ENCODE data around the gene PTGDS. TPM values are rescaled to one million over a fixed set of nuclear protein-coding genes. Genes with fewer than 3 reads are reported as not detected.

PTGDS gene
- total RNA-seq, 2 experiments from 2014 or later: 40.6 to 41.0 TPM

- Histone ChIP-seq H3K9me3 (ENCODE audit: control insufficient read depth in 1 of 2, insufficient read depth in 1 of 2, low read length in 2 of 2) (peaks cover 0 to 19% of the 10 kb centered on the region in 2 experiments), H3K36me3 (ENCODE audit: insufficient read depth, low read length) (no peaks in the 10 kb centered on the region), H3K27ac (ENCODE audit: low read depth in 1 of 2, low read length in 2 of 2) (no peak within 1 kb of the TSS), H3K4me3 (ENCODE audit: low read length) (no peak within 1 kb of the TSS), H3K4me1 (ENCODE audit: insufficient read depth, low read length) (peaks cover 32% of the 10 kb centered on the region), H3K27me3 (ENCODE audit: control insufficient read depth in 1 of 2, insufficient read depth in 2 of 2, low read length in 2 of 2) (peaks cover 20 to 33% of the 10 kb centered on the region in 2 experiments)
- no peak for TF ChIP-seq CTCF (IDR thresholded peaks at IDR 0.05)
- Mint-ChIP-seq H3K4me1 (ENCODE audit: low read depth) (peaks cover 5% of the 10 kb centered on the region), H3K4me3 (peak within 1 kb of the TSS; percentile 7), H3K27ac (no peak within 1 kb of the TSS), H3K27me3 (peaks cover 32% of the 10 kb centered on the region), H3K9me3 (no peaks in the 10 kb centered on the region), H3K36me3 (ENCODE audit: low read depth) (no peaks in the 10 kb centered on the region)
- ATAC-seq (ENCODE audit: poor library complexity) (no peak), DNase-seq (no peak)
- POLR2A ChIA-PET: no interaction called here
- CTCF ChIA-PET: no interaction called here
- intact Hi-C loops (cut with DNase I, micrococcal nuclease): no loop called here
Measured at GRCh38 chr9:136982232-136983051, 5.1 kb downstream of the PTGDS start, which contains the start of gene LCNL1. TSS of gene LCNL1 (plus strand) at chr9:136982993. CDS start at chr9:136983587, 594 bp downstream.

GRCh38 chr9:136983167-136983566 lies 5.9 kb downstream of the PTGDS start:
- no peaks in the 10 kb centered on the region for H3K9me3 Mint-ChIP-seq
- intact Hi-C loops (cut with DNase I, micrococcal nuclease): no loop called here
- H3K27ac Mint-ChIP-seq: no peak overlapping the region
- Histone ChIP-seq H3K27me3 (ENCODE audit: control insufficient read depth in 1 of 2, insufficient read depth in 2 of 2, low read length in 2 of 2) (peaks cover 20 to 33% of the 10 kb centered on the region in 2 experiments), H3K36me3 (ENCODE audit: insufficient read depth, low read length) (no peaks in the 10 kb centered on the region), H3K27ac (ENCODE audit: low read depth in 1 of 2, low read length in 2 of 2) (no peak overlapping the region), H3K4me1 (ENCODE audit: insufficient read depth, low read length) (peaks cover 25% of the 10 kb centered on the region), H3K9me3 (ENCODE audit: control insufficient read depth in 1 of 2, insufficient read depth in 1 of 2, low read length in 2 of 2) (peaks cover 0 to 19% of the 10 kb centered on the region in 2 experiments), H3K4me3 (ENCODE audit: low read length) (no peak overlapping the region)
- no peak for ATAC-seq (ENCODE audit: poor library complexity)
- no peak overlapping the region for H3K4me3 Mint-ChIP-seq
- peaks cover 38% of the 10 kb centered on the region for H3K27me3 Mint-ChIP-seq
- DNase-seq: no peak
- no peak for TF ChIP-seq CTCF (IDR thresholded peaks at IDR 0.05)
- ChIA-PET CTCF (no interaction called here), POLR2A (no interaction called here)
- H3K36me3 Mint-ChIP-seq (ENCODE audit: low read depth): no peaks in the 10 kb centered on the region
- H3K4me1 Mint-ChIP-seq (ENCODE audit: low read depth): peaks cover 5% of the 10 kb centered on the region

- TF ChIP-seq CTCF (IDR thresholded peaks at IDR 0.05): no peak
- Mint-ChIP-seq H3K9me3 (no peaks in the 10 kb centered on the region), H3K4me3 (peak overlapping the region; percentile 7), H3K27me3 (peaks cover 38% of the 10 kb centered on the region), H3K4me1 (ENCODE audit: low read depth) (peaks cover 5% of the 10 kb centered on the region), H3K27ac (no peak overlapping the region), H3K36me3 (ENCODE audit: low read depth) (no peaks in the 10 kb centered on the region)
- Histone ChIP-seq H3K4me1 (ENCODE audit: insufficient read depth, low read length) (peaks cover 23% of the 10 kb centered on the region), H3K27ac (ENCODE audit: low read depth in 1 of 2, low read length in 2 of 2) (no peak overlapping the region), H3K9me3 (ENCODE audit: control insufficient read depth in 1 of 2, insufficient read depth in 1 of 2, low read length in 2 of 2) (peaks cover 0 to 18% of the 10 kb centered on the region in 2 experiments), H3K4me3 (ENCODE audit: low read length) (no peak overlapping the region), H3K36me3 (ENCODE audit: insufficient read depth, low read length) (no peaks in the 10 kb centered on the region), H3K27me3 (ENCODE audit: control insufficient read depth in 1 of 2, insufficient read depth in 2 of 2, low read length in 2 of 2) (peaks cover 20 to 33% of the 10 kb centered on the region in 2 experiments)
- ChIA-PET POLR2A (no interaction called here), CTCF (no interaction called here)
- ATAC-seq (ENCODE audit: poor library complexity) (no peak), DNase-seq (no peak)
- intact Hi-C loops (cut with DNase I, micrococcal nuclease): no loop called here
Measured at GRCh38 chr9:136983656-136984314, 6.5 kb downstream of the PTGDS start.

Measured in CD4-positive, alpha-beta T cell (primary cell).